HepG2 (cell line): ENCODE measurements around the gene E2F1. TPM values are rescaled to one million over a fixed set of nuclear protein-coding genes. Genes with fewer than 3 reads are reported as not detected.

Source experiments
- ATAC-seq: fragments of 200-7000 bp; cut with Tn5 transposase; 3 replicates; pipeline ENCODE4 v1.9.1; 2020; ENCODE audit warnings: mild to moderate bottlenecking, moderate library complexity
- BruUV-seq: library from RNA; stranded (reverse); fragments of 400-500 nt; replicated peaks from 2 replicates; lab custom pipeline; 2021; lab: Mats Ljungman, UMichigan
- CTCF ChIA-PET: fragments of 300-600 bp; formaldehyde crosslinking; extraction: SDS; loops from one replicate; lab custom pipeline; 2021; ENCODE audit warnings: low total read pairs, inconsistent platforms, low intra/inter-chr PET ratio; lab: Yijun Ruan, JAX
- POLR2A ChIA-PET: fragments of 350-600 bp; sonication (Branson Sonifier 250); formaldehyde crosslinking; loops from one replicate; lab custom pipeline; 2020; ENCODE audit warnings: antibody characterized with exemption, inconsistent platforms; lab: Yijun Ruan, JAX
- DNase-seq: peaks from one replicate; pipeline ENCODE4 v3.0.0-alpha.2; 2015; ENCODE audit warnings: low spot score
- FAIRE-seq: peaks from 3 replicates; lab custom pipeline; 2011; peaks lifted over from hg19 to GRCh38; lab: Jason Lieb, UNC
- H2AFZ ChIP-seq: one replicate; pipeline ENCODE4 v1.6.1; 2011; ENCODE audit warnings: low read length, inconsistent platforms
- H3K27ac ChIP-seq: fragments of 300-600 bp; 3 replicates; pipeline ENCODE4 v1.8.0; 2011; ENCODE audit warnings: mixed run types, mild to moderate bottlenecking, mixed read lengths, low read length, inconsistent platforms; ENCODE audit not compliant: insufficient read depth; ENCODE audit errors: extremely low read length
- H3K27me3 ChIP-seq, 2 experiments: fragments of 200-600 bp in 1 of 2; 2 replicates in 1 of 2; 3 replicates in 1 of 2; pipeline versions ENCODE4 v1.6.0 to v1.8.0; 2011; ENCODE audit warnings: low read length in 2 of 2, mild to moderate bottlenecking in 2 of 2, moderate library complexity in 2 of 2, inconsistent platforms in 1 of 2; ENCODE audit not compliant: insufficient read depth in 2 of 2, control insufficient read depth in 1 of 2
- H3K36me3 ChIP-seq, 2 experiments: fragments of 200-600 bp in 1 of 2; replicated peaks in 1 of 2; 2 replicates in 1 of 2; 3 replicates in 1 of 2; pipeline versions ENCODE4 v1.5.1 to v1.8.0; 2011; ENCODE audit warnings: low read length in 2 of 2, inconsistent platforms in 1 of 2; ENCODE audit not compliant: insufficient read depth in 2 of 2, control insufficient read depth in 1 of 2
- H3K4me1 ChIP-seq: 2 replicates; pipeline ENCODE4 v1.5.1; 2012; ENCODE audit warnings: low read length, inconsistent platforms; ENCODE audit not compliant: insufficient read depth
- H3K4me2 ChIP-seq: 2 replicates; pipeline ENCODE4 v1.6.0; 2011; ENCODE audit warnings: low read depth, low read length, inconsistent platforms
- H3K4me3 ChIP-seq, 3 experiments: fragments of 200-600 bp in 1 of 3; sonication (generic), shearing (Covaris generic) in 1 of 3; replicated peaks in 1 of 3; 2 replicates each; pipeline ENCODE4 v1.5.1; 2011 to 2016; ENCODE audit warnings: low read length in 3 of 3, inconsistent platforms in 2 of 3, low read depth in 2 of 3, mild to moderate bottlenecking in 2 of 3, control low read depth in 1 of 3, mixed read lengths in 1 of 3; ENCODE audit not compliant: insufficient read depth in 1 of 3
- H3K79me2 ChIP-seq: one replicate; pipeline ENCODE4 v1.6.1; 2011; ENCODE audit warnings: low read length, inconsistent platforms; ENCODE audit not compliant: insufficient read depth
- H3K9ac ChIP-seq: 2 replicates; pipeline ENCODE4 v1.6.0; 2011; ENCODE audit warnings: mild to moderate bottlenecking, low read depth, low read length, inconsistent platforms; ENCODE audit not compliant: insufficient read depth
- H3K9me3 ChIP-seq: 2 replicates; pipeline ENCODE4 v1.5.1; 2012; ENCODE audit warnings: mild to moderate bottlenecking, low read length
- H4K20me1 ChIP-seq: 2 replicates; pipeline ENCODE4 v1.6.0; 2011; ENCODE audit warnings: inconsistent platforms, mild to moderate bottlenecking, low read length, moderate library complexity; ENCODE audit not compliant: insufficient read depth
- FOSL2 ChIP-seq: sonication (generic); formaldehyde crosslinking; IDR thresholded peaks from 2 replicates; pipeline ENCODE4 v1.4.0; 2020; ENCODE audit warnings: missing genetic modification reagents
- FOXC1 ChIP-seq: sonication (generic); formaldehyde crosslinking; IDR thresholded peaks from 2 replicates; pipeline ENCODE4 v1.8.0; 2022; ENCODE audit warnings: mild to moderate bottlenecking, missing genetic modification reagents, borderline replicate concordance
- MAF1 ChIP-seq: sonication (generic); formaldehyde crosslinking; IDR thresholded peaks from 2 replicates; pipeline ENCODE4 v1.5.0; 2020; ENCODE audit warnings: missing genetic modification reagents, borderline replicate concordance
- NKX3-1 ChIP-seq: sonication (generic); formaldehyde crosslinking; IDR thresholded peaks from 2 replicates; pipeline ENCODE4 v1.5.0; 2020; ENCODE audit warnings: missing genetic modification reagents
- NR2F1 ChIP-seq, 2 experiments: fragments of 450-650 bp in 1 of 2; formaldehyde crosslinking in 1 of 2; IDR thresholded peaks; 2 replicates each; pipeline versions ENCODE4 v1.5.0 to v1.6.1; 2016 to 2020; ENCODE audit warnings: mild to moderate bottlenecking in 1 of 2, missing compliant biosample characterization in 1 of 2, missing genetic modification reagents in 1 of 2, moderate library complexity in 1 of 2
- ONECUT2 ChIP-seq: sonication (generic); formaldehyde crosslinking; IDR thresholded peaks from 2 replicates; pipeline ENCODE4 v1.4.0; 2020; ENCODE audit warnings: missing genetic modification reagents
- PCBP2 ChIP-seq: fragments of 200-400 bp; formaldehyde crosslinking; optimal IDR thresholded peaks from 2 replicates; pipeline ENCODE3; 2018; ENCODE audit warnings: low read length, low read depth; ENCODE audit not compliant: poor library complexity, severe bottlenecking
- RELA ChIP-seq: sonication (generic); formaldehyde crosslinking; IDR thresholded peaks from 2 replicates; pipeline ENCODE4 v1.4.0; 2020; ENCODE audit warnings: missing genetic modification reagents
- SP2 ChIP-seq: sonication (generic); formaldehyde crosslinking; IDR thresholded peaks from 2 replicates; pipeline ENCODE4 v1.5.1; 2020; ENCODE audit warnings: mild to moderate bottlenecking, missing genetic modification reagents
- ZNF101 ChIP-seq: sonication (generic); formaldehyde crosslinking; IDR thresholded peaks from 2 replicates; pipeline ENCODE4 v1.4.0; 2020; ENCODE audit warnings: mild to moderate bottlenecking, low read depth, missing genetic modification reagents, borderline replicate concordance
- ZNF549 ChIP-seq: sonication (generic); formaldehyde crosslinking; IDR thresholded peaks from 2 replicates; pipeline ENCODE4 v1.5.0; 2020; ENCODE audit warnings: missing genetic modification reagents
- WGBS: methylation state at CpG from one replicate; pipeline ENCODE4 v1.1.6; 2017; ENCODE audit warnings: low lambda C conversion rate; 5-methylcytosine and 5-hydroxymethylcytosine counted together
- in situ Hi-C: cut with HindIII; loops from 2 replicates; pipeline ENCODE4 v1.10.0; 2017; ENCODE audit warnings: low pct_unique_long_range_greater_than_20kb; ENCODE audit not compliant: extremely low pct_ligation_motif_present
- intact Hi-C: fragments of 100-400 bp; cut with micrococcal nuclease; formaldehyde crosslinking; loops from one replicate; pipeline ENCODE4 v1.10.0; 2022; ENCODE audit not compliant: unreplicated experiment
- polyA plus RNA-seq, 8 experiments: library from polyadenylated mRNA; depleted of rRNA in 3 of 8; stranded (reverse) in 7 of 8; unstranded in 1 of 8; fragments of >200 nt; fragmentation: Illumina TruSeq in 4 of 8; extraction: Trizol in 4 of 8; gene quantifications; 2 replicates each; pipeline versions ENCODE4 v1.2.1 to v1.2.3, GENCODE V29; 2011 to 2016; ENCODE audit warnings: low read depth in 4 of 8, missing spikeins in 1 of 8, mixed read lengths in 1 of 8; ENCODE audit not compliant: insufficient read depth in 1 of 8
- total RNA-seq, 5 experiments: library from RNA; depleted of rRNA; stranded (reverse); fragments of >200 nt; fragmentation: Illumina TruSeq; extraction: Trizol; gene quantifications; 2 replicates each; pipeline ENCODE4 v1.2.3, GENCODE V29; 2016; ENCODE audit warnings: low read depth in 1 of 5
- TF ChIP-seq, protein P1 (sequence below): sonication (generic); formaldehyde crosslinking; IDR thresholded peaks from 2 replicates; pipeline ENCODE4 v1.5.1; 2020; ENCODE audit warnings: mild to moderate bottlenecking, missing genetic modification reagents
- TF ChIP-seq, protein P2 (sequence below): sonication (generic); formaldehyde crosslinking; IDR thresholded peaks from 2 replicates; pipeline ENCODE4 v1.8.0; 2022; ENCODE audit warnings: missing genetic modification reagents, mild to moderate bottlenecking, moderate library complexity, borderline replicate concordance

E2F1 gene
- total and polyA plus RNA-seq, 2 of the 13 experiments (the other 11 are each of a cell fraction or from before 2014, with no cell fraction given), result 25.5 to 39.4 TPM

DNA sequence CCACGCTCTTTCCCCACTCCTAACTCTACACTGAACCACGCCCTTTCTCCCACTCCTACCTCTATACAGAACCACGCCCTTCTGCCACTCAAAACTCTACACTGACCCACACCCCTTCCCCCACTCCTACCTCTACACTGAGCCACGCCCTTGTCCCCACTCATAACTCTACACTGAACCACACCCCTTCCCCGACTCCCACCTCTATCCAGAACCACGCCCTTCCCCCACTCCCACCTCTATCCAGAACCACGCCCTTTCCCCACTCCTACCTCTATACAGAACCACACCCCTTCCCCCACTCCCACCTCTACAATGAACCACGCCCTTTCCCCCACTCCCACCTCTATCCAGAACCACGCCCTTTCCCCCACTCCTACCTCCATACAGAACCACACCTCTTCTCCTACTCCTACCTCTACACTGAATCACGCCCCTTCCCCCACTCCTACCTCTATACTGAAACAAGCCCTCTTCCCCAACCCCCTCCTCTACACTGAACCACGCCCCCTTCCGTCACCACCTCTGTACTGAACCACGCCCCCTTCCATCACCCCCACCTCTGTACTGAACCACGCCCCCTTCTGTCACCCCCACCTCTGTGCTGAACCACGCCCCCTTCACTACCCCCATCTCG is 23.8 kb upstream of the E2F1 start:
- no peaks in the 10 kb centered on the region for H3K9me3 ChIP-seq
- peaks cover 2 to 4% of the 10 kb centered on the region in 2 experiments; a peak in 2 of 5 replicates for H3K27me3 ChIP-seq
- no peaks in the 10 kb centered on the region for H3K36me3 ChIP-seq
- DNase-seq (no peak), ATAC-seq (no peak), FAIRE-seq (no peak)
- CTCF ChIA-PET, result no interaction called here
- POLR2A ChIA-PET, result no interaction called here
- WGBS, result 58% methylated on average over 16 of the region's 16 CpGs
- H3K4me2 ChIP-seq, result peak overlapping the region; percentile 43
- no TSS peak for BruUV-seq
- no peaks in the 10 kb centered on the region for H3K79me2 ChIP-seq
- no peak overlapping the region for H2AFZ ChIP-seq
- in situ Hi-C loops, result no loop called here
- no peak overlapping the region for H3K27ac ChIP-seq
- intact Hi-C loops, result no loop called here
- TF ChIP-seq SP2 (CRISPR knock-in tag) (no peak), PCBP2 (peak; percentile 99)
- no peaks in the 10 kb centered on the region for H4K20me1 ChIP-seq
- no peak overlapping the region for H3K4me3 ChIP-seq
- peaks cover 77% of the 10 kb centered on the region for H3K4me1 ChIP-seq
- H3K9ac ChIP-seq, result no peak overlapping the region

DNA sequence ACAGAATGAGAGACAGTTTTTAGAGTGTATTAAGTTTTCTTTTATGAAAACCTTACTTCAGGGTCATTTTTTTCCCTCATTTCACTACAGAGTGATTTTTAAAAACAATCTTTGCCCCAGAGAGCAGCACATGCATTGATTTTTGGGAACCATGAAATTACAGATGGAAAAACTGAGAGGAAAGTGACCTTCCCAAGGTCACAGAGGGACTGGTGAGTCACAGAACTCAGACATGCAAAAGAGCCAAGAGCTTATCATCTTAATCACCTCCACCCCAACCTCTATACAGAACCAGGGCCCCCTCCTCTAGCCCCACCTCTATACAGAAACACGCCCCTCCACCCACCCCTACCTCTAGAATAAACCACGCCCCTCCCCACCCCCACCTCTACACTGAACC is 23.2 kb upstream of the E2F1 start:
- Histone ChIP-seq H3K4me3 (no peak overlapping the region), H3K79me2 (no peaks in the 10 kb centered on the region), H2AFZ (no peak overlapping the region), H3K36me3 (no peaks in the 10 kb centered on the region), H3K9ac (no peak overlapping the region), H3K4me2 (peak overlapping the region; percentile 15; the same call in 1 of the 2 replicates), H3K9me3 (no peaks in the 10 kb centered on the region), H3K27ac (peak overlapping the region; percentile 30), H3K27me3 (peaks cover 2 to 4% of the 10 kb centered on the region in 2 experiments; a peak in 2 of 5 replicates), H4K20me1 (no peaks in the 10 kb centered on the region), H3K4me1 (peaks cover 71% of the 10 kb centered on the region)
- in situ Hi-C loops (no loop called here), intact Hi-C loops (no loop called here)
- BruUV-seq, result no TSS peak
- CTCF ChIA-PET, result no interaction called here
- POLR2A ChIA-PET, result interaction anchor here (1.3 kb wide), 1 partner anchor 23 kb away, joined by 4 read pairs; no protein-coding TSS in a partner anchor
- no peak for DNase-seq
- WGBS, result 28% methylated on average over 2 of the region's 2 CpGs
- no peak for FAIRE-seq
- ATAC-seq, result peak; percentile 14; the same call in 1 of the 3 replicates
- TF ChIP-seq MAF1 (CRISPR knock-in tag) (no peak), ZNF549 (CRISPR knock-in tag) (no peak), RELA (no peak), ONECUT2 (CRISPR knock-in tag) (peak; percentile 62; the same call in 1 of the 2 replicates), NKX3-1 (CRISPR knock-in tag) (no peak), ZNF101 (CRISPR knock-in tag) (no peak), NR2F1 (CRISPR knock-in tag; IDR thresholded peaks at IDR 0.05) (0 out of 4 replicates have a peak, but pooled peaks of 1 of the 2 experiments have one; percentile 35), FOSL2 (CRISPR knock-in tag) (peak; percentile 83), FOXC1 (CRISPR knock-in tag) (no peak)
- TF ChIP-seq, protein P1, sequence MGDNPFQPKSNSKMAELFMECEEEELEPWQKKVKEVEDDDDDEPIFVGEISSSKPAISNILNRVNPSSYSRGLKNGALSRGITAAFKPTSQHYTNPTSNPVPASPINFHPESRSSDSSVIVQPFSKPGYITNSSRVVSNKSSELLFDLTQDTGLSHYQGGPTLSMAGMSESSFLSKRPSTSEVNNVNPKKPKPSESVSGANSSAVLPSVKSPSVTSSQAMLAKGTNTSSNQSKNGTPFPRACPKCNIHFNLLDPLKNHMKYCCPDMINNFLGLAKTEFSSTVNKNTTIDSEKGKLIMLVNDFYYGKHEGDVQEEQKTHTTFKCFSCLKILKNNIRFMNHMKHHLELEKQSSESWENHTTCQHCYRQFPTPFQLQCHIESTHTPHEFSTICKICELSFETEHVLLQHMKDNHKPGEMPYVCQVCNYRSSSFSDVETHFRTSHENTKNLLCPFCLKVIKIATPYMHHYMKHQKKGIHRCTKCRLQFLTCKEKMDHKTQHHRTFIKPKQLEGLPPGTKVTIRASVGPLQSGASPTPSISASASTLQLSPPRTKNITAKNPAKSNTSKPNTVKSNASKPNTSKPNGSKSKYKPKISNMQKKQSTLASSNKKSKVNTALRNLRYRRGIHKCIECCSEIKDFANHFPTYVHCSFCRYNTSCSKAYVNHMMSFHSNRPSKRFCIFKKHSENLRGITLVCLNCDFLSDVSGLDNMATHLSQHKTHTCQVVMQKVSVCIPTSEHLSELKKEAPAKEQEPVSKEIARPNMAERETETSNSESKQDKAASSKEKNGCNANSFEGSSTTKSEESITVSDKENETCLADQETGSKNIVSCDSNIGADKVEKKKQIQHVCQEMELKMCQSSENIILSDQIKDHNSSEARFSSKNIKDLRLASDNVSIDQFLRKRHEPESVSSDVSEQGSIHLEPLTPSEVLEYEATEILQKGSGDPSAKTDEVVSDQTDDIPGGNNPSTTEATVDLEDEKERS, result no peak
- TF ChIP-seq, protein P2, sequence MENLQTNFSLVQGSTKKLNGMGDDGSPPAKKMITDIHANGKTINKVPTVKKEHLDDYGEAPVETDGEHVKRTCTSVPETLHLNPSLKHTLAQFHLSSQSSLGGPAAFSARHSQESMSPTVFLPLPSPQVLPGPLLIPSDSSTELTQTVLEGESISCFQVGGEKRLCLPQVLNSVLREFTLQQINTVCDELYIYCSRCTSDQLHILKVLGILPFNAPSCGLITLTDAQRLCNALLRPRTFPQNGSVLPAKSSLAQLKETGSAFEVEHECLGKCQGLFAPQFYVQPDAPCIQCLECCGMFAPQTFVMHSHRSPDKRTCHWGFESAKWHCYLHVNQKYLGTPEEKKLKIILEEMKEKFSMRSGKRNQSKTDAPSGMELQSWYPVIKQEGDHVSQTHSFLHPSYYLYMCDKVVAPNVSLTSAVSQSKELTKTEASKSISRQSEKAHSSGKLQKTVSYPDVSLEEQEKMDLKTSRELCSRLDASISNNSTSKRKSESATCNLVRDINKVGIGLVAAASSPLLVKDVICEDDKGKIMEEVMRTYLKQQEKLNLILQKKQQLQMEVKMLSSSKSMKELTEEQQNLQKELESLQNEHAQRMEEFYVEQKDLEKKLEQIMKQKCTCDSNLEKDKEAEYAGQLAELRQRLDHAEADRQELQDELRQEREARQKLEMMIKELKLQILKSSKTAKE (CRISPR knock-in tag), result no peak
